Glutamatergic neuron (in vitro differentiated cells): ENCODE data around the gene NT5C2. TPM values are rescaled to one million over a fixed set of nuclear protein-coding genes. Genes with fewer than 3 reads are reported as not detected.

ENCODE experiments used
- DNase-seq: peaks from one replicate; pipeline ENCODE4 v3.0.0; 2022
- H3K27ac Mint-ChIP-seq: one replicate; pipeline ENCODE4 v1.8.0; 2020; ENCODE audit warnings: mild to moderate bottlenecking, mixed read lengths, inconsistent platforms; ENCODE audit not compliant: unreplicated experiment
- H3K27me3 Mint-ChIP-seq: one replicate; pipeline ENCODE4 v1.8.0; 2020; ENCODE audit warnings: mild to moderate bottlenecking, moderate library complexity, mixed read lengths, inconsistent platforms; ENCODE audit not compliant: unreplicated experiment
- H3K36me3 Mint-ChIP-seq: one replicate; pipeline ENCODE4 v1.8.0; 2020; ENCODE audit warnings: mild to moderate bottlenecking, mixed read lengths, inconsistent platforms; ENCODE audit not compliant: unreplicated experiment
- H3K4me1 Mint-ChIP-seq: one replicate; pipeline ENCODE4 v1.8.0; 2020; ENCODE audit warnings: mild to moderate bottlenecking, low read depth, mixed read lengths, inconsistent platforms; ENCODE audit not compliant: unreplicated experiment
- H3K4me3 Mint-ChIP-seq: one replicate; pipeline ENCODE4 v1.8.0; 2020; ENCODE audit warnings: mild to moderate bottlenecking, mixed read lengths, inconsistent platforms; ENCODE audit not compliant: unreplicated experiment
- H3K9me3 Mint-ChIP-seq: one replicate; pipeline ENCODE4 v1.8.0; 2020; ENCODE audit warnings: mild to moderate bottlenecking, moderate library complexity, mixed read lengths, inconsistent platforms; ENCODE audit not compliant: unreplicated experiment
- total RNA-seq: library from RNA; stranded (reverse); fragmentation: NEBNext Ultra II Directional; extraction: Animal tissue kit (Norgen Biotek cat#: 25700); gene quantifications from one replicate; pipeline ENCODE4 v1.2.1, GENCODE V29; 2021; ENCODE audit not compliant: unreplicated experiment
- TF ChIP-seq, protein P1 (sequence below): fragments of 200-600 bp; sonication (generic); IDR thresholded peaks from one replicate; pipeline ENCODE4 v1.5.0; 2021; ENCODE audit not compliant: partially characterized antibody, unreplicated experiment

The NT5C2 gene
- total RNA-seq, 1 donor from 2014 or later = 68.5 TPM

- no peak overlapping the region for H3K27ac Mint-ChIP-seq
- peaks cover 9% of the 10 kb centered on the region for H3K4me1 Mint-ChIP-seq
- TF ChIP-seq, protein P1, sequence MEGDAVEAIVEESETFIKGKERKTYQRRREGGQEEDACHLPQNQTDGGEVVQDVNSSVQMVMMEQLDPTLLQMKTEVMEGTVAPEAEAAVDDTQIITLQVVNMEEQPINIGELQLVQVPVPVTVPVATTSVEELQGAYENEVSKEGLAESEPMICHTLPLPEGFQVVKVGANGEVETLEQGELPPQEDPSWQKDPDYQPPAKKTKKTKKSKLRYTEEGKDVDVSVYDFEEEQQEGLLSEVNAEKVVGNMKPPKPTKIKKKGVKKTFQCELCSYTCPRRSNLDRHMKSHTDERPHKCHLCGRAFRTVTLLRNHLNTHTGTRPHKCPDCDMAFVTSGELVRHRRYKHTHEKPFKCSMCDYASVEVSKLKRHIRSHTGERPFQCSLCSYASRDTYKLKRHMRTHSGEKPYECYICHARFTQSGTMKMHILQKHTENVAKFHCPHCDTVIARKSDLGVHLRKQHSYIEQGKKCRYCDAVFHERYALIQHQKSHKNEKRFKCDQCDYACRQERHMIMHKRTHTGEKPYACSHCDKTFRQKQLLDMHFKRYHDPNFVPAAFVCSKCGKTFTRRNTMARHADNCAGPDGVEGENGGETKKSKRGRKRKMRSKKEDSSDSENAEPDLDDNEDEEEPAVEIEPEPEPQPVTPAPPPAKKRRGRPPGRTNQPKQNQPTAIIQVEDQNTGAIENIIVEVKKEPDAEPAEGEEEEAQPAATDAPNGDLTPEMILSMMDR = no peak
- no peak overlapping the region for H3K4me3 Mint-ChIP-seq
- DNase-seq = no peak
- peaks cover 5% of the 10 kb centered on the region for H3K27me3 Mint-ChIP-seq
- peaks cover 6% of the 10 kb centered on the region for H3K36me3 Mint-ChIP-seq
- H3K9me3 Mint-ChIP-seq = peaks cover 5% of the 10 kb centered on the region
Observed at GRCh38 chr10:103062854-103063590, 130.1 kb downstream of the NT5C2 start.

GRCh38 chr10:103060575-103060974 is 132.5 kb downstream of the NT5C2 start:
- H3K4me1 Mint-ChIP-seq = peaks cover 9% of the 10 kb centered on the region
- peaks cover 11% of the 10 kb centered on the region for H3K36me3 Mint-ChIP-seq
- no peaks in the 10 kb centered on the region for H3K9me3 Mint-ChIP-seq
- TF ChIP-seq, protein P1 = no peak
- no peak overlapping the region for H3K4me3 Mint-ChIP-seq
- H3K27ac Mint-ChIP-seq = no peak overlapping the region
- H3K27me3 Mint-ChIP-seq = peaks cover 2% of the 10 kb centered on the region
- DNase-seq = no peak

GRCh38 chr10:103058034-103058433 is 135.0 kb downstream of the NT5C2 start:
- Mint-ChIP-seq H3K4me1 (peaks cover 12% of the 10 kb centered on the region), H3K27ac (no peak overlapping the region), H3K36me3 (peaks cover 11% of the 10 kb centered on the region), H3K27me3 (peaks cover 2% of the 10 kb centered on the region), H3K9me3 (no peaks in the 10 kb centered on the region), H3K4me3 (no peak overlapping the region)
- TF ChIP-seq, protein P1 = no peak
- no peak for DNase-seq

- no peak for DNase-seq
- H3K27ac Mint-ChIP-seq = no peak overlapping the region
- H3K36me3 Mint-ChIP-seq = peaks cover 11% of the 10 kb centered on the region
- TF ChIP-seq, protein P1 = no peak
- peaks cover 12% of the 10 kb centered on the region for H3K4me1 Mint-ChIP-seq
- no peak overlapping the region for H3K4me3 Mint-ChIP-seq
- no peaks in the 10 kb centered on the region for H3K9me3 Mint-ChIP-seq
- H3K27me3 Mint-ChIP-seq = peaks cover 2% of the 10 kb centered on the region
Observed at GRCh38 chr10:103055105-103055504, 138.0 kb downstream of the NT5C2 start.

DNA sequence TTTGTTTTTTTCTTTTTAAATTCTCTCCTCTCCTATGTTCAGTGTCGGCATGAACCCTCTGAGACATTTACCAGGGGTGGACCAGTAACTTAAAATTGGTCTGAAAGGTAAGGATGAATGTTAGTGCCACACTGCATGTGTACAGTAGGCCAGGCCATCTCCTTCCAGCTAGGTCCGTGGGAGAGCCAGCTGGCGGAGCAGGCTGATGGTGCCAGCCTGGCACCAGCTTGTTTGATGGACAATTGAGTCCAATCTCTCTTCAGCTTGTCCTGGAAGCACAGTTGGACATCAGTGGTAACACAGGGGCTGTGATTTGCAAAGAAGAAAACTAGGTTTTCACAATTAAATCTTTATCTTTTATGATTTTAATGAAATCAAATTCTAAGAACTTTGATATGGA is 138.5 kb downstream of the NT5C2 start:
- no peak for DNase-seq
- H3K4me3 Mint-ChIP-seq = no peak overlapping the region
- TF ChIP-seq, protein P1 = no peak
- H3K36me3 Mint-ChIP-seq = peaks cover 11% of the 10 kb centered on the region
- H3K27ac Mint-ChIP-seq = no peak overlapping the region
- H3K4me1 Mint-ChIP-seq = peaks cover 12% of the 10 kb centered on the region
- peaks cover under 1% of the 10 kb centered on the region for H3K27me3 Mint-ChIP-seq
- H3K9me3 Mint-ChIP-seq = no peaks in the 10 kb centered on the region
